Epidermal melanocyte (primary cell): Measurements from ENCODE around the gene LGALS3.

Source experiments
- DNase-seq: peaks from one replicate; pipeline ENCODE4 v3.0.0; 2011; ENCODE audit warnings: low spot score; ENCODE audit not compliant: insufficient read length

LGALS3 gene

GRCh38 chr14:55114720-55115119 is 14.3 kb upstream of the LGALS3 start:
- no peak for DNase-seq

GRCh38 chr14:55115460-55115859 is 13.6 kb upstream of the LGALS3 start:
- no peak for DNase-seq

- no peak for DNase-seq
These were observed 13.2 kb upstream of the LGALS3 start for GRCh38 chr14:55115861-55116245.

GRCh38 chr14:55116246-55117030 is 12.6 kb upstream of the LGALS3 start:
- DNase-seq: no peak

GRCh38 chr14:55117803-55118441 is 11.1 kb upstream of the LGALS3 start:
- no peak for DNase-seq

GRCh38 chr14:55118761-55119160 is 10.3 kb upstream of the LGALS3 start:
- no peak for DNase-seq

- no peak for DNase-seq
These were observed 8.2 kb upstream of the LGALS3 start for GRCh38 chr14:55120571-55121495.

GRCh38 chr14:55121628-55122439 is 7.2 kb upstream of the LGALS3 start:
- no peak for DNase-seq

GRCh38 chr14:55122440-55122986 is 6.5 kb upstream of the LGALS3 start:
- DNase-seq: no peak

- no peak for DNase-seq
These were observed 6.0 kb upstream of the LGALS3 start for GRCh38 chr14:55123101-55123500.

- DNase-seq: no peak
These were observed 5.0 kb upstream of the LGALS3 start for GRCh38 chr14:55123852-55124639.

- DNase-seq: no peak
These were observed 4.2 kb upstream of the LGALS3 start for GRCh38 chr14:55124774-55125386.

- DNase-seq: no peak
These were observed 3.6 kb upstream of the LGALS3 start for GRCh38 chr14:55125403-55125802.

GRCh38 chr14:55126034-55126433 is 3.0 kb upstream of the LGALS3 start:
- DNase-seq: no peak

- DNase-seq: no peak
These were observed 2.1 kb upstream of the LGALS3 start for GRCh38 chr14:55126932-55127459.

- no peak for DNase-seq
These were observed 1.5 kb upstream of the LGALS3 start for GRCh38 chr14:55127460-55127951.

- DNase-seq: no peak
These were observed 516 bp upstream of the LGALS3 start for GRCh38 chr14:55128386-55129085.

GRCh38 chr14:55129428-55130195 is 560 bp downstream of the LGALS3 start:
- no peak for DNase-seq
